Measurements from ENCODE around the gene IFT43.

The IFT43 gene

GRCh38 chr14:76045773-76046172 is 60.2 kb downstream of the IFT43 start:
- no peaks in the 10 kb centered on the region for H3K27me3 ChIP-seq (ENCODE audit: insufficient read depth, low read length, poor library complexity)
- no peak overlapping the region for H4K5ac ChIP-seq (ENCODE audit: low read length)
- H3K18ac ChIP-seq (ENCODE audit: low read length), result no peak overlapping the region
- H3K9ac ChIP-seq (ENCODE audit: low read length), result no peak overlapping the region
- no peak overlapping the region for H2BK120ac ChIP-seq (ENCODE audit: low read depth, low read length)
- H3K79me1 ChIP-seq (ENCODE audit: low read length), result no peaks in the 10 kb centered on the region
- no peak overlapping the region for H3K4ac ChIP-seq (ENCODE audit: low read depth, low read length)
- no CpG with 5 or more reads among the region's 3 CpGs for WGBS (ENCODE audit: extremely low coverage, insufficient coverage, low lambda C conversion rate)
- no peak overlapping the region for H2AK5ac ChIP-seq (ENCODE audit: low read length)
- no peak overlapping the region for H2BK15ac ChIP-seq (replicated peaks; ENCODE audit: low read depth)
- H3K23ac ChIP-seq (ENCODE audit: low read length), result no peak overlapping the region
- H3K36me3 ChIP-seq (ENCODE audit: control insufficient read depth, insufficient read depth, low read length), result no peaks in the 10 kb centered on the region
- no peak overlapping the region for H3K4me3 ChIP-seq (ENCODE audit: low read length)
- H3K4me1 ChIP-seq (ENCODE audit: control insufficient read depth, low read depth, low read length), result no peaks in the 10 kb centered on the region
- no peak overlapping the region for H3K4me2 ChIP-seq (ENCODE audit: low read length)
- no peak overlapping the region for H3K56ac ChIP-seq (ENCODE audit: low read length)
- H2BK5ac ChIP-seq (ENCODE audit: low read length), result no peak overlapping the region
- no peak overlapping the region for H3K27ac ChIP-seq (ENCODE audit: low read depth, low read length)
- no peak for DNase-seq
- H4K8ac ChIP-seq (ENCODE audit: low read depth, low read length), result no peak overlapping the region
- no peaks in the 10 kb centered on the region for H3K79me2 ChIP-seq (ENCODE audit: control insufficient read depth, insufficient read depth, low read length)

- no peak for DNase-seq
- H3K4ac ChIP-seq (ENCODE audit: low read depth, low read length), result no peak overlapping the region
- H3K9ac ChIP-seq (ENCODE audit: low read length), result no peak overlapping the region
- H2BK120ac ChIP-seq (ENCODE audit: low read depth, low read length), result no peak overlapping the region
- no peak overlapping the region for H3K56ac ChIP-seq (ENCODE audit: low read length)
- WGBS (ENCODE audit: extremely low coverage, insufficient coverage, low lambda C conversion rate), result no CpG with 5 or more reads among the region's 4 CpGs
- H3K79me2 ChIP-seq (ENCODE audit: control insufficient read depth, insufficient read depth, low read length), result no peaks in the 10 kb centered on the region
- no peak overlapping the region for H3K18ac ChIP-seq (ENCODE audit: low read length)
- no peak overlapping the region for H2BK15ac ChIP-seq (replicated peaks; ENCODE audit: low read depth)
- H3K27me3 ChIP-seq (ENCODE audit: insufficient read depth, low read length, poor library complexity), result no peaks in the 10 kb centered on the region
- no peaks in the 10 kb centered on the region for H3K36me3 ChIP-seq (ENCODE audit: control insufficient read depth, insufficient read depth, low read length)
- H3K27ac ChIP-seq (ENCODE audit: low read depth, low read length), result no peak overlapping the region
- H2BK5ac ChIP-seq (ENCODE audit: low read length), result no peak overlapping the region
- H3K79me1 ChIP-seq (ENCODE audit: low read length), result no peaks in the 10 kb centered on the region
- no peaks in the 10 kb centered on the region for H3K4me1 ChIP-seq (ENCODE audit: control insufficient read depth, low read depth, low read length)
- no peak overlapping the region for H3K4me2 ChIP-seq (ENCODE audit: low read length)
- H4K5ac ChIP-seq (ENCODE audit: low read length), result no peak overlapping the region
- H3K4me3 ChIP-seq (ENCODE audit: low read length), result no peak overlapping the region
- no peak overlapping the region for H3K23ac ChIP-seq (ENCODE audit: low read length)
- H2AK5ac ChIP-seq (ENCODE audit: low read length), result no peak overlapping the region
- no peak overlapping the region for H4K8ac ChIP-seq (ENCODE audit: low read depth, low read length)
These were observed 64.7 kb downstream of the IFT43 start for GRCh38 chr14:76050250-76050649.

- DNase-seq, result peak; percentile 63
- Histone ChIP-seq H4K5ac (ENCODE audit: low read length) (no peak overlapping the region), H2BK15ac (replicated peaks; ENCODE audit: low read depth) (no peak overlapping the region), H2AK5ac (ENCODE audit: low read length) (no peak overlapping the region), H3K4ac (ENCODE audit: low read depth, low read length) (no peak overlapping the region), H3K79me2 (ENCODE audit: control insufficient read depth, insufficient read depth, low read length) (no peaks in the 10 kb centered on the region), H3K79me1 (ENCODE audit: low read length) (no peaks in the 10 kb centered on the region), H3K9ac (ENCODE audit: low read length) (no peak overlapping the region), H4K8ac (ENCODE audit: low read depth, low read length) (no peak overlapping the region), H3K4me2 (ENCODE audit: low read length) (no peak overlapping the region), H3K36me3 (ENCODE audit: control insufficient read depth, insufficient read depth, low read length) (no peaks in the 10 kb centered on the region), H3K27ac (ENCODE audit: low read depth, low read length) (no peak overlapping the region), H2BK5ac (ENCODE audit: low read length) (no peak overlapping the region), H3K4me1 (ENCODE audit: control insufficient read depth, low read depth, low read length) (no peaks in the 10 kb centered on the region), H3K23ac (ENCODE audit: low read length) (no peak overlapping the region), H2BK120ac (ENCODE audit: low read depth, low read length) (no peak overlapping the region), H3K4me3 (ENCODE audit: low read length) (no peak overlapping the region), H3K56ac (ENCODE audit: low read length) (no peak overlapping the region), H3K27me3 (ENCODE audit: insufficient read depth, low read length, poor library complexity) (no peaks in the 10 kb centered on the region), H3K18ac (ENCODE audit: low read length) (no peak overlapping the region)
- WGBS (ENCODE audit: extremely low coverage, insufficient coverage, low lambda C conversion rate), result no CpG with 5 or more reads among the region's 3 CpGs
These were observed 65.3 kb downstream of the IFT43 start for GRCh38 chr14:76050797-76051392.

- no peaks in the 10 kb centered on the region for H3K27me3 ChIP-seq (ENCODE audit: insufficient read depth, low read length, poor library complexity)
- H3K36me3 ChIP-seq (ENCODE audit: control insufficient read depth, insufficient read depth, low read length), result no peaks in the 10 kb centered on the region
- no peaks in the 10 kb centered on the region for H3K79me1 ChIP-seq (ENCODE audit: low read length)
- H3K56ac ChIP-seq (ENCODE audit: low read length), result no peak overlapping the region
- no peak overlapping the region for H3K4me3 ChIP-seq (ENCODE audit: low read length)
- H2BK120ac ChIP-seq (ENCODE audit: low read depth, low read length), result no peak overlapping the region
- H2BK5ac ChIP-seq (ENCODE audit: low read length), result no peak overlapping the region
- no peaks in the 10 kb centered on the region for H3K79me2 ChIP-seq (ENCODE audit: control insufficient read depth, insufficient read depth, low read length)
- no peak overlapping the region for H3K4ac ChIP-seq (ENCODE audit: low read depth, low read length)
- no peak overlapping the region for H4K5ac ChIP-seq (ENCODE audit: low read length)
- H3K9ac ChIP-seq (ENCODE audit: low read length), result no peak overlapping the region
- H3K4me1 ChIP-seq (ENCODE audit: control insufficient read depth, low read depth, low read length), result no peaks in the 10 kb centered on the region
- H2BK15ac ChIP-seq (replicated peaks; ENCODE audit: low read depth), result no peak overlapping the region
- no peak overlapping the region for H3K4me2 ChIP-seq (ENCODE audit: low read length)
- no peak overlapping the region for H3K18ac ChIP-seq (ENCODE audit: low read length)
- H3K23ac ChIP-seq (ENCODE audit: low read length), result no peak overlapping the region
- no peak overlapping the region for H3K27ac ChIP-seq (ENCODE audit: low read depth, low read length)
- no peak for DNase-seq
- WGBS (ENCODE audit: extremely low coverage, insufficient coverage, low lambda C conversion rate), result no CpG with 5 or more reads among the region's 12 CpGs
- no peak overlapping the region for H2AK5ac ChIP-seq (ENCODE audit: low read length)
- H4K8ac ChIP-seq (ENCODE audit: low read depth, low read length), result no peak overlapping the region
These were observed 66.3 kb downstream of the IFT43 start for GRCh38 chr14:76051717-76052465.

- Histone ChIP-seq H3K18ac (ENCODE audit: low read length) (no peak overlapping the region), H3K4ac (ENCODE audit: low read depth, low read length) (no peak overlapping the region), H4K8ac (ENCODE audit: low read depth, low read length) (no peak overlapping the region), H3K23ac (ENCODE audit: low read length) (no peak overlapping the region), H3K36me3 (ENCODE audit: control insufficient read depth, insufficient read depth, low read length) (no peaks in the 10 kb centered on the region), H2BK120ac (ENCODE audit: low read depth, low read length) (no peak overlapping the region), H3K79me2 (ENCODE audit: control insufficient read depth, insufficient read depth, low read length) (no peaks in the 10 kb centered on the region), H2AK5ac (ENCODE audit: low read length) (no peak overlapping the region), H4K5ac (ENCODE audit: low read length) (no peak overlapping the region), H3K27me3 (ENCODE audit: insufficient read depth, low read length, poor library complexity) (no peaks in the 10 kb centered on the region), H2BK15ac (replicated peaks; ENCODE audit: low read depth) (no peak overlapping the region), H2BK5ac (ENCODE audit: low read length) (no peak overlapping the region), H3K56ac (ENCODE audit: low read length) (no peak overlapping the region), H3K4me1 (ENCODE audit: control insufficient read depth, low read depth, low read length) (no peaks in the 10 kb centered on the region), H3K4me2 (ENCODE audit: low read length) (no peak overlapping the region), H3K9ac (ENCODE audit: low read length) (no peak overlapping the region), H3K4me3 (ENCODE audit: low read length) (no peak overlapping the region), H3K27ac (ENCODE audit: low read depth, low read length) (no peak overlapping the region), H3K79me1 (ENCODE audit: low read length) (no peaks in the 10 kb centered on the region)
- no peak for DNase-seq
- no CpG with 5 or more reads among the region's 15 CpGs for WGBS (ENCODE audit: extremely low coverage, insufficient coverage, low lambda C conversion rate)
These were observed 68.2 kb downstream of the IFT43 start for GRCh38 chr14:76053572-76054355.
